ENCODE data around the gene SEZ6.

SEZ6 gene

DNA sequence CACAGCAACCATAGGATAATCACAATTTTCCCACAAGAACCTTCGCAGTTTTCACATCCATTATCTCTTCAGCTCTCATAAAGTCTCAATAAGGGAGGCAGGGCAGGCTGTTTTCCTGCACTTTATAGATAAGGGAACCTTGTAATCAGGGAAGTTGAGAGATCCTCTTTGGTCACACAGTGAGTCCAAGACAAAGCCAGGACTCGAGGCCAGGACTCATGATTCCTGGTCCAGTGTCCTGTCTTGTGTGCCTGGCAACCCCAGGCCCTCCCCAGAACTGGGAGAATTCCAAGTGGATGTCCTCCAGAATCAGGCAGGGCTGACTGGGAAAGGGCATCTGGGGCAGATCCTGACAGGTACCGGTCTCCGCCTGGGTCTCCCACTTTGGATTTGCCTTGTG lies 31.4 kb downstream of the SEZ6 start:
- no peak for DNase-seq (ENCODE audit: low read depth in 2 of 2)

DNA sequence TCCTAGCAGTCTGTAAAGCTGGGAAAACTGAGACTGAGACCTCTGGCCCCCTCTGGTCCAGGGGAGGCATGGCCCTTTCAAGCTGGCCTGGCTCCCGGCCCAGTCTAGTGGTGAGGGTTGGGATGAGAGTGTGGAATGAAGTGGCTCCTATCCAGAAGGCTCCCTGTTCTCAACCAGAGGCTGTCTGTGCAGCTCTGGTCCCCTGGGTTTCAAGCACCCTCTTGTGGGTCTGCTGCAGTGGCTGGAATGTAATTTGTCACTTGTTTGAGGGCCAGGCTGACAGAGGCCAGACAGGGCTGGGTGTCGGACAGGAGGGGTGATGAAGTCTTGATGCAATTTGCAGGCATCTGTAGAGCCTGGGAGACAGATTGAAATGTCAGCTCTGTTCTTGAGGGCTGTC lies 32.4 kb downstream of the SEZ6 start:
- no peak for DNase-seq (ENCODE audit: low read depth in 2 of 2)

GRCh38 chr17:28972437-28972836 lies 33.4 kb downstream of the SEZ6 start:
- no peak for DNase-seq (ENCODE audit: low read depth in 2 of 2)

- DNase-seq (ENCODE audit: low read depth in 2 of 2) = no peak
Observed at GRCh38 chr17:28970879-28971278, 35.0 kb downstream of the SEZ6 start.

- no peak for DNase-seq (ENCODE audit: low read depth in 2 of 2)
Observed at GRCh38 chr17:28969706-28970393, 36.0 kb downstream of the SEZ6 start.

DNA sequence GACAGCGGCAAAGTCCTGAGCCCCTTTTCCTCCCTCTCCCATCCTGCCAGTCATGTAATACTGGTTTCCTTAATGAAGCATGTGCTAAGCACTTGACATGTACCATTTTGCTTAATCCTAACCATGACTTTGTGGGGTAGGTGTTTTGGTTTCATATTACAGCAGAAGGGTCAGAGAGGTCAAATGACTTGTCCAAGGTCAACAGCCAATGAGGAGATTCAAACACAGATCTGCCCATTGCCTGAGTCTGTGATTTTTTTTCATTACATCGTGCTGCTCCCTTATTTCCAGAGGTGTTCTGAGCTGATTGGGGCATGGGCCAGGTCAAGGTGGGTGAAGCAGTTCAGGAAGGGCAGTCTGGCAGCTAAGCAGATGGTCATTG lies 36.9 kb downstream of the SEZ6 start:
- no peak for DNase-seq (ENCODE audit: low read depth in 2 of 2)

DNA sequence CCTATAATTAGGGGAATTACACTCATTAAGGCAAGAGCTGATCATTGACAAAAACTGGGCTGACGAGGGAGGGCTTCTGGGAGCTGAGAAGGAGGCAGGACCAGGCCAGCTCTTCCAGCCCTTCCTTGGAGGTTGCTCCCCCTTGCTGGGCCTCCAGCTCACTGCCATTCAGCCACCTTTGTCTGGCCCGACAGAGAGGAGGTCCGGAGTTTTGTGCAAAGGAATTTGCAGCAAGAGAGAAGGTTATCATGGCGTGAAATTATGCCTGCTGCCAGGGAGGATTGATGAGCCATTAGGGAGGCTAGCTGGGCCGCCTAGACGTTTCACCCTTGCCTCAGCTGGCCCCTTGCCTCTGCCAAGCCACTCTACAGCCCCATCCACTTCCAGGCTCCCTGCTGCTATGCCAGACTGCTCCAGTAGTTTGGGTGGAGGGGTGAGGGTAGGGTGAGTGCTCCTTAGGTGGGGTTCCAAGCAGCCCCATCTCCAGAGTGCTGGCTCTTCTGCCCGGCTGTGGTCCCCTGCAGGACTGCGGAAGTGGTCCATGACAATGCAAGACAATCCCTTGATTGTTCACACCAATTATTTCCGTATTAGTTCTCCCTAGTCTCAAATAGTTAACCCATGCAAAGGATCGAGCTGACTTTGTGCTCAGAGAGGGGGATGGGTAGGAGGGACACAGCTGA lies 37.5 kb downstream of the SEZ6 start:
- no peak for DNase-seq (ENCODE audit: low read depth in 2 of 2)

DNA sequence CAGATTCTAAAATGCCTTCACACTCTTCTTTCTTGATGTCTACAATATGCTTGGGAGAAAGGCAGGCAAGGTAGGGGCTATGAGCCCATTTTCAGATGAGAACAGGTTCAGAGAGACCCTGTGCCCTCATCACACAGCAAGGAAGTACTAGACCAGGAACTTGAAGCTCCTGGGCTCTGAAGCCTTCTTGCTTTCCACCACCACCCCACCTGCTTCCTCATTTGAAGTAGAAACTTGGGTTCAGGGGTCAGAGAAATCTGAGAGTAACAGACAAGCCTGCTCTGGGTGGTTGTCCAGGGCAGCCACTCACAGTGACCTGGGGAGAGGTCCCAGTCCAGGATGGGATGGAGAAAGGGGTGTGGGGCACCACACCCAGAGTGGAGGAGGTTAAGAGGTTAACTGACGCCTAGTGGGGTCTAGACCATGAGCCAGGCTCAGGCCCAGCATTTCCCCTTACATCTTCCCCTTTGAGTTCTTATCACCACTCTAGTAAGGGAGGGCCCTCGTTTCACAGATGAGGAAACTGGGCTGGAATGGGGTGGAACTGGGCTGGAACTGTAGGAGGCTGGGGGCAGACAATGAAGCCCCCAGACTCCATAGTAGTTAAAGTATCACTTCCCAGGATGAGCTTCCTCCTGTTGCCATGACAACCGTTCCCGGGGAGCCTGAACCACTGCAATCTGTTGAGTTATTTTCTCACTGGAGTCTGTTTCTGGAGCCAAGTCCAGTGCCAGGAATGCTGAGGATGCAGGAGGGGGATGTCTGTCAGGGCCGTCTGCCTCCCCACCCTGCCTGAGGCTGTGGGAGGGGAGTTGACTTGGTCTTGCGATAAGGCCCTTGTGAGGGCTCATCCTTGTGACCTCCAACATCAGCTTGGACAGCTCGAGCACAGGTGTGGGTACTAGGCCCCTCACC lies 38.4 kb downstream of the SEZ6 start:
- DNase-seq (ENCODE audit: low read depth in 2 of 2) = no peak

DNA sequence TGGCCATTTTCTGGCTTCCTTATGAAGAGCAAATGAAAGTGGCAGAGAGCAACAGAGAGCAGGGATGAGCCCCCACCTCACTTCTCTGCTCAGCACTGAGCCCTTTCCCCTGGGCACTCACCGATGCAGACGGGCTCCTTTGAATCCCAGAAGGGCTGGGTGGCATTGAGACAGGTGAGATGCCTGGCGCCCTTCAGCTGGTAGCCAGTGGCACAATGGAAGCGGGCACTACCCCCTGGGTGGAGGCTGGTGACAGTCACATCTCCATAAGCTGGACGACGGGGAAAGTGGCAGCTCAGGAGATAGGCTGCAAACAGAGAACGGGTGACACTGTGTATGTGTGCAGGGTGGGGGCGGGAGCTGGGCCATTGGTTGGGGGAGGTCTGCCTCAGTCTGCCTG lies 42.0 kb downstream of the SEZ6 start:
- no peak for DNase-seq (ENCODE audit: low read depth in 2 of 2)

DNA sequence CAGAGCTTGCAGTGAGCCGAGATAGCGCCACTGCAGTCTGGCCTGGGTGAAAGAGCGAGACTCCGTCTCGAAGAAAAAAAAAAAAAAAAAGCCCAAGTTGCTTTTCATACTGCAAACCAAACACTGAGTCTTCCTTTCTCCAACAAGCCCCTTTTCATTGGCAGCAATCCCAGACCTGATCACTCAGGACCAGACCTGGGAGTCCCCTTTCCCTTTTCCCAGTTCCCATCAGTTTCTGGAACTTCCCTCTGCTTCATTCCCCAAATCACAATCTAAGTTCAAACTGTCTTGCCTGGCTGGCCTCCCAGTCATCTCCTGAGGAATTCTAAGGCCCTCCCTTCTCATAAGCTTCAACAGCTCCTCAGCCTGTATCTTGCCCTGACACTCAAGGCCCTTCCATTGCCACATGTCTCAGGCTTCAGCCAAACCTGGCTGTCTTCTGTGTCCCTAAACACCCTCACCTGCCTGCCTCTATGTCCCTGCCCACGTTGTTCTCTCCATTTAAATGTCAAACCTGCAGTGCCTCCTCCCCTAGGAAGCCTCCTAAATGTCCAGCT lies 42.7 kb downstream of the SEZ6 start:
- no peak for DNase-seq (ENCODE audit: low read depth in 2 of 2)

GRCh38 chr17:28961391-28961790 lies 44.4 kb downstream of the SEZ6 start:
- no peak for DNase-seq (ENCODE audit: low read depth in 2 of 2)

GRCh38 chr17:28960256-28961061 lies 45.4 kb downstream of the SEZ6 start:
- DNase-seq (ENCODE audit: low read depth in 2 of 2) = no peak

- DNase-seq (ENCODE audit: low read depth in 2 of 2) = no peak
Observed at GRCh38 chr17:28959471-28959871, 46.4 kb downstream of the SEZ6 start.

DNA sequence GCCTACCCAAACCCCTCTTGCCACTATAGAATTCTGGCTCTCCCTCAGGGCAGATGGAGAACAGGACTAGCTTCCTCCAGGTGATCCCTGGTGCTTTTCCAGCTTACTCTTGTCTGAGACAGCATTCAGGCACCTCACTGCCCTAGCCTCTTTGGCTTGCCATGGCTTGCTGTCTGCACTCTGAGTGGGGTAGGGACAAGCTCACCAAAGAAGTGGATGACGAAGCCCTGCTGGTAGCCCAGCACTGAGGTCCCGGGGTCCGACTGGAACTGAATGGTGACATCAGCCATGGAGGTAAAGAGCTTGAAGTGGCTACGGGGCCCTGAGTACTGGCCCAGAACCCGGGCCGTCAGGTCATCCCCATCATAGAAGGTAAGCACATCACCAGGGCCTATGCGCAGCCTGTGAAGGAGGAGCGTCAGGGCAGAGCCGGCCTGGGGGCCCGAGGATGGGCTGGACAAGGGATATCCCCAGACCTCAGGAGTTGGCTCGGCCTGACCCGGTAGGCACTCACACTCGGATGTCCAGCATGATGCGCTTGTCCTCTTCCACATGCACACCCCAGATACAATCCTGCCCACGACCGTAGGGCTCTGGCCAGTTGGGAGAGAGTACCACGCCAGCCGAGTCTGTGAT lies 46.9 kb downstream of the SEZ6 start:
- DNase-seq (ENCODE audit: low read depth in 2 of 2) = no peak

- DNase-seq (ENCODE audit: low read depth in 2 of 2) = no peak
Observed at GRCh38 chr17:28957992-28958355, 47.9 kb downstream of the SEZ6 start.

DNA sequence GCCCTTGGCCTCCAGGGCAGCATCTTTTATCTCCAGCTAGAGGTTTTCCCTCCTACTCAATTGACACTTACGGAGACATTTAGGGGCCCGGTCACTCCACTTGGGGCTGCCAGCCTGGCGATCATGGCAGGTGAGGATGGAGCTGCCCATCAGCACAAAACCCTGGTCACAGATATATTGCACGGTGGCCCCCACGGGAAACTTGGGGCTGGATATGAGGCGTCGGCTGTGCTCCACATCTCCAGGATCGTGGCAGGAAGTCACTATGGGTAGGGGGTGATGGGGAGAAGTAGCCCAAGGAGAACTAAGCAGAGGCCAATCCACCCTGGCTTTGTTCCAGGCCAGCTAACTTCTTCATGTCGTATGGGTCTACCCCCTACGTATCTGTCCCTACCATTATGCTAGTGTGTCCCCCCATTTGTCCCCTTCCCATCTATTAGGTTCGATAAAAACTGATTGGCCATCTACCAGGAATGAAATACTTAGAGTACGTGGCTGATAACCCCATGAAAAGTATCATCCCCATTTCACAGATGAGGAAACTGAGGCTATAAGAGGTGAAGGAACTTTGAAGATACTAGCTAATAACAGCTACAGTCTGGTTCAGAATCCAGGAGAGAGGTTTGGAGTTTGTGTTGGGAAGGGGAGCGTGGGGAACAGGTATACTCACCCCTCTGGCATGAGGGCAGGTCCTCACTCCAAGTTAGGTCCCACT lies 48.4 kb downstream of the SEZ6 start:
- DNase-seq (ENCODE audit: low read depth in 2 of 2) = no peak

DNA sequence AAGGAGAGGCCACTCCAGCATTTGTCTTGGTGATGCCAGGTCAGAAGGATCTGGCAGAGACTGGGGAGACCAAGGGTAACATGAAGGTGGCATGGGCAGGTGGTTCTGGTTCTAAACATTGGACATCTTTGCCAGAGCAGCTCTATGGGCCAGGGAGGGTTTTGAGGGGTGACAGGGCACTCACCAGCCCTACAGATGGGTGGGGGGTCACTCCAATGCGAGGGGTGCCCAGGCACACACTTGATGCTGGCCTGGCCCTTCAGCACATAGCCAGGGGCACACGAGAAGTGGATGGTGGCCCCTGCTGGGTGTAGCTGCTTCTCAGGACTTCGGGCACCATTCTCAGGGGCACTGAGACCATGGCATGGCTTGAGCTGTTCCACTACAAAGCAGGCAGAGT lies 49.0 kb downstream of the SEZ6 start:
- no peak for DNase-seq (ENCODE audit: low read depth in 2 of 2)

GRCh38 chr17:28956112-28956511 lies 49.7 kb downstream of the SEZ6 start:
- no peak for DNase-seq (ENCODE audit: low read depth in 2 of 2)

DNA sequence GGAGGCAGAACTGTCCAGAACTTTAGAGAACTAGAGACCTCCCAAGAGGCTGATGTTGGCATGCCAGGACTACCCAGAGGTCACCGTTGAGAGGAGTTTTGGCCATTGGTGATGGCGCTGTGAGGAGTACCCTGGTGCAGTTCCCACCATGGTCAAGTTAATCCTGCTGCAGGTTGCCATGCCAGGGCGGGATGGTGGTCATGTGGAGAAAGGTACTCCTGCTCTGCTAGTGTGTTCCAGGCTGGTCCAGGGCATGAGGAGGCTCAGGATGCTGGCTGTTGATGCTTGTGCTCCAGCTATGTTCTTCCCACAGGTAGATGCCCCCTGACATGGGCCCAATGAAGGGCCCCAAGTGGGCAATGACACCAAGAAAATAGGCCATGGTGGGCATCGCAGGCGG lies 50.4 kb downstream of the SEZ6 start:
- DNase-seq (ENCODE audit: low read depth in 2 of 2) = no peak

- no peak for DNase-seq (ENCODE audit: low read depth in 2 of 2)
Observed at GRCh38 chr17:28954886-28955285, 50.9 kb downstream of the SEZ6 start.
